HepG2 (cell line): Measurements from ENCODE around the gene LYST. TPM values are rescaled to one million over a fixed set of nuclear protein-coding genes. Genes with fewer than 3 reads are reported as not detected.
A peak's percentile ranks its signal among the peaks of the same experiment; 100 is the strongest.

Source experiments
- CREB1 ChIP-seq, 2 experiments: fragments of 450-650 bp in 1 of 2; IDR thresholded peaks; 2 replicates each; pipeline ENCODE4 v1.6.1; 2016 to 2017; ENCODE audit warnings: control low read depth in 1 of 2, mild to moderate bottlenecking in 1 of 2, missing compliant biosample characterization in 1 of 2, missing genetic modification characterization in 1 of 2
- FOXJ3 ChIP-seq: sonication (generic); formaldehyde crosslinking; IDR thresholded peaks from 2 replicates; pipeline ENCODE4 v1.4.0; 2020; ENCODE audit warnings: missing genetic modification reagents, mild to moderate bottlenecking, borderline replicate concordance
- GTF3A ChIP-seq: sonication (generic); formaldehyde crosslinking; conservative IDR thresholded peaks from 2 replicates; pipeline ENCODE4 v1.4.0; 2020; ENCODE audit warnings: mild to moderate bottlenecking, missing genetic modification reagents
- JDP2 ChIP-seq: sonication (generic); formaldehyde crosslinking; IDR thresholded peaks from 2 replicates; pipeline ENCODE4 v1.8.1; 2022; ENCODE audit warnings: missing genetic modification reagents, borderline replicate concordance
- MTA3 ChIP-seq: sonication (generic); formaldehyde crosslinking; IDR thresholded peaks from 2 replicates; pipeline ENCODE4 v1.4.0; 2020; ENCODE audit warnings: missing genetic modification reagents
- NCOR1 ChIP-seq: fragments of 200-600 bp; sonication (generic); IDR thresholded peaks from 2 replicates; pipeline ENCODE4 v1.7.0; 2017; ENCODE audit warnings: antibody characterized with exemption, low read length, borderline replicate concordance
- NPAS2 ChIP-seq: sonication (generic); formaldehyde crosslinking; IDR thresholded peaks from 2 replicates; pipeline ENCODE4 v1.8.0; 2022; ENCODE audit warnings: mild to moderate bottlenecking, missing genetic modification reagents, borderline replicate concordance
- PAX8 ChIP-seq: sonication (generic); formaldehyde crosslinking; IDR thresholded peaks from 2 replicates; pipeline ENCODE4 v1.8.0; 2022; ENCODE audit warnings: mild to moderate bottlenecking, missing genetic modification reagents, borderline replicate concordance
- PHB2 ChIP-seq: fragments of 450-650 bp; IDR thresholded peaks from 2 replicates; pipeline ENCODE4 v1.6.1; 2018; ENCODE audit not compliant: partially characterized antibody
- SMARCE1 ChIP-seq: fragments of 450-650 bp; IDR thresholded peaks from 2 replicates; pipeline ENCODE4 v1.6.1; 2017; ENCODE audit warnings: borderline replicate concordance
- SMC3 ChIP-seq: IDR thresholded peaks from 2 replicates; pipeline ENCODE4 v1.6.1; 2011; ENCODE audit warnings: low read length, improper control_type of control experiment
- ZBTB8A ChIP-seq: sonication (generic); formaldehyde crosslinking; IDR thresholded peaks from 2 replicates; pipeline ENCODE4 v1.4.0; 2020; ENCODE audit warnings: mild to moderate bottlenecking, low read depth, missing genetic modification reagents, borderline replicate concordance
- ZFP36L2 ChIP-seq: sonication (generic); formaldehyde crosslinking; IDR thresholded peaks from 2 replicates; pipeline ENCODE4 v1.4.0; 2020; ENCODE audit warnings: missing genetic modification reagents
- ZNF451 ChIP-seq: sonication (generic); formaldehyde crosslinking; IDR thresholded peaks from 2 replicates; pipeline ENCODE4 v1.5.0; 2020; ENCODE audit warnings: mild to moderate bottlenecking, missing genetic modification reagents
- ZNF501 ChIP-seq: sonication (generic); formaldehyde crosslinking; IDR thresholded peaks from 2 replicates; pipeline ENCODE4 v1.5.1; 2020; ENCODE audit warnings: mild to moderate bottlenecking, moderate library complexity, missing genetic modification reagents
- ZNF552 ChIP-seq: sonication (generic); formaldehyde crosslinking; IDR thresholded peaks from 2 replicates; pipeline ENCODE4 v1.9.0; 2022; ENCODE audit warnings: missing genetic modification reagents, mild to moderate bottlenecking, borderline replicate concordance
- ZNF768 ChIP-seq: sonication (generic); formaldehyde crosslinking; IDR thresholded peaks from 2 replicates; pipeline ENCODE4 v1.4.0; 2020; ENCODE audit warnings: missing genetic modification reagents
- ZNF781 ChIP-seq: sonication (generic); formaldehyde crosslinking; IDR thresholded peaks from 2 replicates; pipeline ENCODE4 v1.5.1; 2020; ENCODE audit warnings: borderline replicate concordance, mild to moderate bottlenecking, missing genetic modification reagents; ENCODE audit errors: not compliant biosample characterization
- ZNF878 ChIP-seq: sonication (generic); formaldehyde crosslinking; IDR thresholded peaks from 2 replicates; pipeline ENCODE4 v1.8.1; 2023; ENCODE audit warnings: mild to moderate bottlenecking, missing genetic modification reagents, moderate library complexity
- polyA plus RNA-seq, 8 experiments: library from polyadenylated mRNA; depleted of rRNA in 3 of 8; stranded (reverse) in 7 of 8; unstranded in 1 of 8; fragments of >200 nt; fragmentation: Illumina TruSeq in 4 of 8; extraction: Trizol in 4 of 8; gene quantifications; 2 replicates each; pipeline versions ENCODE4 v1.2.1 to v1.2.3, GENCODE V29; 2011 to 2016; ENCODE audit warnings: low read depth in 4 of 8, missing spikeins in 1 of 8, mixed read lengths in 1 of 8; ENCODE audit not compliant: insufficient read depth in 1 of 8
- total RNA-seq, 5 experiments: library from RNA; depleted of rRNA; stranded (reverse); fragments of >200 nt; fragmentation: Illumina TruSeq; extraction: Trizol; gene quantifications; 2 replicates each; pipeline ENCODE4 v1.2.3, GENCODE V29; 2016; ENCODE audit warnings: low read depth in 1 of 5
- TF ChIP-seq, protein P1 (sequence below): sonication (generic); formaldehyde crosslinking; IDR thresholded peaks from 2 replicates; pipeline ENCODE4 v1.4.0; 2020; ENCODE audit warnings: missing genetic modification reagents
- TF ChIP-seq, protein P2 (sequence below): IDR thresholded peaks from 2 replicates; pipeline ENCODE4 v1.6.1; 2016; ENCODE audit warnings: low read depth, missing genetic modification reagents, missing compliant biosample characterization
- TF ChIP-seq, protein P3 (sequence below): sonication (generic); formaldehyde crosslinking; conservative IDR thresholded peaks from 2 replicates; pipeline ENCODE4 v1.8.0; 2022; ENCODE audit warnings: missing genetic modification reagents

LYST gene
- total and polyA plus RNA-seq, 2 of the 13 experiments (the other 11 are each of a cell fraction or from before 2014, with no cell fraction given): 0.91 to 2.5 TPM

DNA sequence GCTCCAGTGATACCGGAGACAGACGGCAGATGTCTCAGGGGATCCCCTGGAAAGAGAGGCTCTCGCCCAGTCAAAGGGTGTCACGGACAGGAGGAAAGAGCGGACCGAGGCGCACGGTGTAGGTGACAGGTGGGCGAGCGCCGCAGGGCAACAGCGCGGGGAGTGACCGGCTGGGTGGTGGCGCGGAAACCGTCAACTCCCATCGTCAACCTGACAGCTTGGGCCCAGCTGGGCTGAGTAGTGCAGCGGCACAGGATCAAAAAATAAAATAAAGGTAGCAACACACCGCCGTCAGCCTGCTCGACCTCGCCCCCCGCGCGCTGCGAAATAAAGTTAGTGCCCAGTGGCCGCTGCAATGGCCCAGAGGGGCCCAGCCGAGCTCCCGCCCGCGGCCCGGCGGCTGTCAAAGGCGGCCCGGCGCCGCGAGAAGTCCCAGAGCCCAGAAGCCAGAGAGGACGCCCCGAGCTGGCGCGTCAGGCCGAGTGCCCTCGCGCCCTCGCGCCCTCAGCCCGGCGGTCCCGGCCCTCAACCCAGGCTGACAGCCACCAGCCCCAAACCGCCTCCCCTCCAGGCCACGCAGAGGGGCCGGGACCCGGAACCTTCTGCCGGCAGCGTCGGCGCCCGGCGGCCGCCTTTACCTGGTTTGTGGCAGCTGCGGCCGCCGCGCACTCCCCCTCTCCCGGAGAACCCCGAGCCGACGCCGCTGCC, at the start of gene LYST (continued):
- TF ChIP-seq ZNF781 (no peak), SMARCE1 (no peak), ZBTB8A (CRISPR knock-in tag) (no peak), PAX8 (CRISPR knock-in tag) (peak; percentile 21; the same call in 1 of the 2 replicates), FOXJ3 (CRISPR knock-in tag) (no peak), ZFP36L2 (no peak), PHB2 (no peak), GTF3A (CRISPR knock-in tag) (no peak), JDP2 (no peak), ZNF552 (CRISPR knock-in tag) (no peak), NCOR1 (no peak), SMC3 (peak; percentile 54), ZNF878 (CRISPR knock-in tag) (no peak), ZNF501 (CRISPR knock-in tag) (peak; percentile 67; the same call in 1 of the 2 replicates), NPAS2 (CRISPR knock-in tag) (no peak), CREB1 (IDR thresholded peaks at IDR 0.05) (no peak), CREB1 (CRISPR knock-in tag; IDR thresholded peaks at IDR 0.05) (no peak), ZNF768 (0 out of 2 replicates have a peak, but pooled peaks have one; percentile 9), MTA3 (no peak), ZNF451 (CRISPR knock-in tag) (no peak)
- TF ChIP-seq, protein P1, sequence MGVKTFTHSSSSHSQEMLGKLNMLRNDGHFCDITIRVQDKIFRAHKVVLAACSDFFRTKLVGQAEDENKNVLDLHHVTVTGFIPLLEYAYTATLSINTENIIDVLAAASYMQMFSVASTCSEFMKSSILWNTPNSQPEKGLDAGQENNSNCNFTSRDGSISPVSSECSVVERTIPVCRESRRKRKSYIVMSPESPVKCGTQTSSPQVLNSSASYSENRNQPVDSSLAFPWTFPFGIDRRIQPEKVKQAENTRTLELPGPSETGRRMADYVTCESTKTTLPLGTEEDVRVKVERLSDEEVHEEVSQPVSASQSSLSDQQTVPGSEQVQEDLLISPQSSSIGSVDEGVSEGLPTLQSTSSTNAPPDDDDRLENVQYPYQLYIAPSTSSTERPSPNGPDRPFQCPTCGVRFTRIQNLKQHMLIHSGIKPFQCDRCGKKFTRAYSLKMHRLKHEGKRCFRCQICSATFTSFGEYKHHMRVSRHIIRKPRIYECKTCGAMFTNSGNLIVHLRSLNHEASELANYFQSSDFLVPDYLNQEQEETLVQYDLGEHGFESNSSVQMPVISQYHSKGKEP (CRISPR knock-in tag): no peak
- TF ChIP-seq, protein P2, sequence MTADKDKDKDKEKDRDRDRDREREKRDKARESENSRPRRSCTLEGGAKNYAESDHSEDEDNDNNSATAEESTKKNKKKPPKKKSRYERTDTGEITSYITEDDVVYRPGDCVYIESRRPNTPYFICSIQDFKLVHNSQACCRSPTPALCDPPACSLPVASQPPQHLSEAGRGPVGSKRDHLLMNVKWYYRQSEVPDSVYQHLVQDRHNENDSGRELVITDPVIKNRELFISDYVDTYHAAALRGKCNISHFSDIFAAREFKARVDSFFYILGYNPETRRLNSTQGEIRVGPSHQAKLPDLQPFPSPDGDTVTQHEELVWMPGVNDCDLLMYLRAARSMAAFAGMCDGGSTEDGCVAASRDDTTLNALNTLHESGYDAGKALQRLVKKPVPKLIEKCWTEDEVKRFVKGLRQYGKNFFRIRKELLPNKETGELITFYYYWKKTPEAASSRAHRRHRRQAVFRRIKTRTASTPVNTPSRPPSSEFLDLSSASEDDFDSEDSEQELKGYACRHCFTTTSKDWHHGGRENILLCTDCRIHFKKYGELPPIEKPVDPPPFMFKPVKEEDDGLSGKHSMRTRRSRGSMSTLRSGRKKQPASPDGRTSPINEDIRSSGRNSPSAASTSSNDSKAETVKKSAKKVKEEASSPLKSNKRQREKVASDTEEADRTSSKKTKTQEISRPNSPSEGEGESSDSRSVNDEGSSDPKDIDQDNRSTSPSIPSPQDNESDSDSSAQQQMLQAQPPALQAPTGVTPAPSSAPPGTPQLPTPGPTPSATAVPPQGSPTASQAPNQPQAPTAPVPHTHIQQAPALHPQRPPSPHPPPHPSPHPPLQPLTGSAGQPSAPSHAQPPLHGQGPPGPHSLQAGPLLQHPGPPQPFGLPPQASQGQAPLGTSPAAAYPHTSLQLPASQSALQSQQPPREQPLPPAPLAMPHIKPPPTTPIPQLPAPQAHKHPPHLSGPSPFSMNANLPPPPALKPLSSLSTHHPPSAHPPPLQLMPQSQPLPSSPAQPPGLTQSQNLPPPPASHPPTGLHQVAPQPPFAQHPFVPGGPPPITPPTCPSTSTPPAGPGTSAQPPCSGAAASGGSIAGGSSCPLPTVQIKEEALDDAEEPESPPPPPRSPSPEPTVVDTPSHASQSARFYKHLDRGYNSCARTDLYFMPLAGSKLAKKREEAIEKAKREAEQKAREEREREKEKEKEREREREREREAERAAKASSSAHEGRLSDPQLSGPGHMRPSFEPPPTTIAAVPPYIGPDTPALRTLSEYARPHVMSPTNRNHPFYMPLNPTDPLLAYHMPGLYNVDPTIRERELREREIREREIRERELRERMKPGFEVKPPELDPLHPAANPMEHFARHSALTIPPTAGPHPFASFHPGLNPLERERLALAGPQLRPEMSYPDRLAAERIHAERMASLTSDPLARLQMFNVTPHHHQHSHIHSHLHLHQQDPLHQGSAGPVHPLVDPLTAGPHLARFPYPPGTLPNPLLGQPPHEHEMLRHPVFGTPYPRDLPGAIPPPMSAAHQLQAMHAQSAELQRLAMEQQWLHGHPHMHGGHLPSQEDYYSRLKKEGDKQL (CRISPR knock-in tag): no peak
- TF ChIP-seq, protein P3, sequence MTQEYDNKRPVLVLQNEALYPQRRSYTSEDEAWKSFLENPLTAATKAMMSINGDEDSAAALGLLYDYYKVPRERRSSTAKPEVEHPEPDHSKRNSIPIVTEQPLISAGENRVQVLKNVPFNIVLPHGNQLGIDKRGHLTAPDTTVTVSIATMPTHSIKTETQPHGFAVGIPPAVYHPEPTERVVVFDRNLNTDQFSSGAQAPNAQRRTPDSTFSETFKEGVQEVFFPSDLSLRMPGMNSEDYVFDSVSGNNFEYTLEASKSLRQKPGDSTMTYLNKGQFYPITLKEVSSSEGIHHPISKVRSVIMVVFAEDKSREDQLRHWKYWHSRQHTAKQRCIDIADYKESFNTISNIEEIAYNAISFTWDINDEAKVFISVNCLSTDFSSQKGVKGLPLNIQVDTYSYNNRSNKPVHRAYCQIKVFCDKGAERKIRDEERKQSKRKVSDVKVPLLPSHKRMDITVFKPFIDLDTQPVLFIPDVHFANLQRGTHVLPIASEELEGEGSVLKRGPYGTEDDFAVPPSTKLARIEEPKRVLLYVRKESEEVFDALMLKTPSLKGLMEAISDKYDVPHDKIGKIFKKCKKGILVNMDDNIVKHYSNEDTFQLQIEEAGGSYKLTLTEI (CRISPR knock-in tag): no peak
